COR-L47 (cell line): Measurements from ENCODE around the gene KCNH3.
A peak's percentile ranks its signal among the peaks of the same experiment; 100 is the strongest.
"Not testable (repeated sequence)": the region's sequence is repeated elsewhere in the genome, so short reads cannot be mapped to it uniquely, and the experiment has no call there.

Source experiments
- DNase-seq: peaks from one replicate; lab custom pipeline; 2025; lab: John Stamatoyannopoulos, UW

The KCNH3 gene

DNA sequence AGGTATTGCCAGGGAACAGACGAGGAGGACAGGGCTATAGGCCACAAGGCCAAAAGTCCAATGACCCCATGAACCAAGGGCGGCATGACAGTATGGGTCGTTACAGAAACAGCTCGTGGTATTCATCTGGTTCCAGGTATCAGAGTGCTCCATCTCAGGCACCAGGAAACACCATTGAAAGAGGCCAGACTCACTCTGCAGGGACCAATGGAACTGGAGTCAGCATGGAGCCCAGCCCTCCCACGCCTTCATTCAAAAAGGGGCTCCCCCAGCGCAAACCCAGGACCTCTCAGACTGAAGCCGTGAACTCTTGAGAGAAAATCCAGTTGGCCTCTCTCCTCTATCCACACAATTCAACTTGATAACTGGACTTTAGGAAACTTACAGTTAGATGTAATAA is 12.9 kb upstream of the KCNH3 start:
- DNase-seq: no peak

DNA sequence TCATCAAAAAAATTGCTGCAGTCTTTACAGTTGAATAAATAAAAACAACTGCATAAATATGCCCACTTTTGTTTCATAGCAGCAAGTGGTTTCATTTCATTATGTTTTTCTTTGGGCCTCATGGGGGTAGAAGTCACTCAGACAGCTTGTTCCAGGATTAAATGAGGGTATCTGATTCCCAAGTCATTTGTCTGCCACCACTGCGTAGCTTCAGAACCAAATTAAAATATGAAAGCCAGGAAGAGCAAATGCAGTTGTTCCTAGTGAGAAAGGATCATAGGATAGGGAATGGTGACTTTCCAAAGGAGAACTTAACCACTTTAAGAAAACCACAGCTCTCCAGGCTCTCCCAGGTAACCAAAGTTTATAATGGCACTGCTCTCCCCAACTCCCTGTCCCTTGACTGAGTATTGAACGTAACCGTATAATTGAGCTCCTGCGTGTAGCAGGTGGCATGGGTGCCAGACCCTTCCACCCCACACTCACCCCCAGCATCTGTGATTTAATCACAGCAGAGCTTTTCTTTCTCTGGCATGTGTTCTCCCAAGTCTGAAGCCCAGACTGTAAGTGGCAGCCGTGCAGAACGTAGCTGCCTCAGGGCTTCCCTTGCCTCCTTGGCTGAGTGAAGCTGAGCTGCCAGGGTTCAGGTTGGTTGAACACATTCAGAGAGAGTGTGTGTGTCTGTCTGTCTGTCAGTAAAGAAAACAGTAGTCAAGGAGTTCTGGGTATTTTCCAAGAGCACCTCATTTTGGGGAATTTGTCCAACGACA is 11.3 kb upstream of the KCNH3 start:
- DNase-seq: no peak

DNA sequence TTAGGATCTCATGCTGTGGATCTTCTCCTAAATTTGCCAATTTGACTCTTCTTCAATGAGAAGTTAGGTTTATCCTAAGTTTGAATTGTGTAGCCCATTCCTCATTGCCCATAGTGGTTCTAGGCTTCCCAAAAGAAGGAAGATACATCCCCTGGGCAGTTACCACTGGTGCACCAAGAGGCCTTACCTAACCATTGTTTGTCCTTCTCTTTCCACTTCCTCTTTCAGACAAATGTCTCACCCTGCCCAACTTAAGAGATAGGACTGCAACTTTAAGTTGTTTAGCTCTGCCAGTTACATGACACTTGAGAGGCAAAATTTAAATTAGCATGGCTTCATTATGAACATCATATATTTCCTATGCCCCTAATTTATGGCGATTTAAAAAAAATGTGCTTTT is 9.4 kb upstream of the KCNH3 start:
- DNase-seq: no peak

DNA sequence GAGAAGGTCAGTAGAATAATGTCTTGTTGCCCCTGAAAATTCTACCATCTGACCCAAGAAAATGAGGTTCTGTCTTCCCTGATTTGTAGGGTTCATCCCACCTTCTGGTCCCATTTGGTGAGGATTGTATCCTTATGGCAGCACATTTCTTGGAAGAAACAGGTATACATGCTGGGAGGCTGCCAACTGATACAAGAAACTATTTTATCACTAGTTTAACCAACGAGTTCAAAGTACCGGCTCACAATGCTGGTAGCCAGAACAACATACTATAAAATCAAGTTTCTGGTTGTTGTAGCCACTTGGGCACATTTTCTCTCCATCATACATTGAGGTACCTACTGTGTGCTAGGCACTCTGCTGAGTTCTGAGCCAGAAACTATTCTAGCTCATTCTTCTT is 7.1 kb upstream of the KCNH3 start:
- DNase-seq: no peak

- no peak for DNase-seq
Observed at GRCh38 chr12:49533331-49533730, 5.5 kb upstream of the KCNH3 start.

DNA sequence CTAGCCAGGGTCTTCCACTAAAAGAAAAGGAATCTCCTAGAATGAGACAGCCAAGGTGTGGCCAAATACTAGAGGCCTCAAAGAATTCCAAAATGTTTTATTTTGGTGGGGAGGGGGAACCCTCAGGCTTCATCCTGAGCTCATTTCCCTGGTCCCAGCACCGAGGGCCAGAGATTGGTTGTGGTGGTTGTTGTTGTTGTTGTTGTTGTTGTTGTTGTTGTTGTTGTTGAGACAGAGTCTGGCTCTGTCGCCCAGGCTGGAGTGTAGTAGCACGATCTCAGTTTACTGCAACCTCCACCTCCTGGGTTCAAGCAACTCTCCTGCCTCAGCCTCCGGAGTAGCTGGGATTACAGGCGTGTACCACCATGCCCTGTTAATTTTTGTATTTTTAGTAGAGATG is 4.7 kb upstream of the KCNH3 start:
- DNase-seq: not testable (repeated sequence)

DNA sequence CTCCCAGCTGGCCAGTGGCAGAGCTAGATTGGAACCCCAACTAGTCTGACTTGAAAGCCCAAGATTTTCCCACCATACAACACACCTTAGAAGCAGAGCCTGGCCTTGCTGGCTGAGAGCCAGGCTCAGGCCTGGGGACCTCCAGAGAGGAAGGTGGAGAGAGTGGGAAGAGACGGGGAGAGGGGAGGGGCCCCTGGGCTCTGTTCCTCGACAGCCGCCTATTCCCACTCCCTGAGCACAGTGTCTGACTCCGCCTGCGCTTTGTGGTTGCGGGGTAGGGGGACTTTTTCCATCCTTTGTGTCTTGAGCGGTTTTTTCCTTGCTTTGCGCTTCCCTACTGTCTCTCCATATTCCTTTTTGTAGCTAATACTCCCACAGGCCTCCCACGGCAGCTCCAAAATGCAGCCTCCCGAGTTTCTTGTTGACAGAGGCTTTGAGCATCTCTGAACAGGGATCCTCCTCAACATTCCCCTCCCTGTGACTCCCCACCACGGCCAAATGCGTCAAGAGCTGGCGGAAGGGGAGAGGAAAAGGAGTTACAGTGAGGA is 4.0 kb upstream of the KCNH3 start:
- DNase-seq: no peak

DNA sequence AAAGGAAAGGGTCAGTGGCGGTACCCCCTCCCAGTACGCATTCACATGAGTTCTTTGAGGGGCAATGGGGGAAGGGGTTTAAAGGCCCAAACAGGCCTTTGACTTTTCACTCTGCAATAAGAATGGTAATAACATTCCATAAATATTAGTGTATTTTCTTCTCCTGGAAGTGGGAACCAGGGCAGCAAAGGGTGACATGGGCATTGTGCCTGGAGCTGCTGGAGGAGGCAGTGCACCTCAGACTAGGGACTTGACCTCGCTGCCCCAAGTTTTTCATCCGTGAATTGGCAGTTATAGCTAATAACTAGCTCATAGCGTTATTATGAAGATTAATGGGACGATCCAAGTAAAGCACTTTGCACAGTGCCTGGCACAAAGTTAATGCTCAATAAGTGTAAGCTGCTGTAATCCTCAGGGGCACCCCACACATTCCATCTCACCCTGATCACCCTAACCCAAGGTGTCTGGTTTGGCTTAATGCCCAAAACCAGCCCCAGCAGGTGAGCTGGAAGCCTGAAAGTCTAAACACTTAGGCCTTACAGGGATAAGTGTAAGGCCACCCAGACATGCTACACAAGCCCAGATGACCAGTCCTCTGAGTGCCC is 2.8 kb upstream of the KCNH3 start:
- DNase-seq: no peak

DNA sequence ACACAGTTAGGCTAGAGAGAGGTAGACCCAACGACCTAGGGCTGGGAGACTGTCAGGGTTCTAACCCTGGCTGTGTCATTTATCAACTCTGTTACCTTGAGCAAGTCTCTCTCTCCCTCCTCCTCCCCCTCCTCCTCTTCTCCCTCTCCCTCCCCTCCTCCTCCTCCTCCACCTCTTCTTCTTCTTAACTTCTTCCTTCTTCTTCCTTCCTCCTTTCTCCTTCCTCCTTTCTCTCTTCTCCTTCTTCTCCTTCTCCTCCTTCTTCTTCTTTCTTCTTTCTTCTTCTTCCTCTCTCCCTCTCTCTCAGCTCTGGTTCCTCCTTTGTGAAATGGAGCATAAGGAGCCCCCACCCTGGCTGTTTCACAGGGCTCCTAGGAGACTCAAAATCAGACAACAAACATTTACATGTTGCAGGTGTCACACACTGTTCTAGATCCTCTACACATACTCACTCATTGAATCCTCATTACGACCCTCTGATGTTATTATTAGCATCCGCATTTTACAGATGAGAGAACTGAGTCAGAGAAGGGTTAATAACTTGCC is 2.2 kb upstream of the KCNH3 start:
- no peak for DNase-seq

DNA sequence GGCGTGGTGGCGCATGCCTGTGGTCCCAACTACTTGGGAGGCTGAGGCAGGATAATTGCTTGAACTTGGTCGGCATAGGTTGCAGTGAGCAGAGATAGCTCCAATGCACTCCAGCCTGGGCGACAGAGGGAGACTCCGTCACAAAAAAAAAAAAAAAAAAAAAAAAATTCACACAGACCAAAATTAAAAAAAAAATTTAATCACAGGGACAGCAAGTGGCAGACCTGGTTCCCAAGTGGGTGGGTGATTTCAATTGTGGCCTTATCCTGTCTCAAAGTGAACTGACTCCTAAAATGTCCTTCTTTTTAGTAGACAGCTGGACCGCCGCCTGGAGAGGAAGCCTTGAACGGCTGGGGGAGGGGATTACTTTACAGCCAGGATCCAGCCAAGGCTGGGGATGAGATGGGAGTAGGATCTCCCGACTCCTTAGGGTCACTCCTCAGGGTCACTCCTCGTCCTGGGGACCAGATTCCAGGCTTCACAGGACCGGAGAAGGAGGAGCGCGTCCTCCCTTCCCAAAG is 1.5 kb upstream of the KCNH3 start:
- no peak for DNase-seq

- DNase-seq: peak; percentile 44
Observed at GRCh38 chr12:49537752-49538509, 899 bp upstream of the KCNH3 start.

DNA sequence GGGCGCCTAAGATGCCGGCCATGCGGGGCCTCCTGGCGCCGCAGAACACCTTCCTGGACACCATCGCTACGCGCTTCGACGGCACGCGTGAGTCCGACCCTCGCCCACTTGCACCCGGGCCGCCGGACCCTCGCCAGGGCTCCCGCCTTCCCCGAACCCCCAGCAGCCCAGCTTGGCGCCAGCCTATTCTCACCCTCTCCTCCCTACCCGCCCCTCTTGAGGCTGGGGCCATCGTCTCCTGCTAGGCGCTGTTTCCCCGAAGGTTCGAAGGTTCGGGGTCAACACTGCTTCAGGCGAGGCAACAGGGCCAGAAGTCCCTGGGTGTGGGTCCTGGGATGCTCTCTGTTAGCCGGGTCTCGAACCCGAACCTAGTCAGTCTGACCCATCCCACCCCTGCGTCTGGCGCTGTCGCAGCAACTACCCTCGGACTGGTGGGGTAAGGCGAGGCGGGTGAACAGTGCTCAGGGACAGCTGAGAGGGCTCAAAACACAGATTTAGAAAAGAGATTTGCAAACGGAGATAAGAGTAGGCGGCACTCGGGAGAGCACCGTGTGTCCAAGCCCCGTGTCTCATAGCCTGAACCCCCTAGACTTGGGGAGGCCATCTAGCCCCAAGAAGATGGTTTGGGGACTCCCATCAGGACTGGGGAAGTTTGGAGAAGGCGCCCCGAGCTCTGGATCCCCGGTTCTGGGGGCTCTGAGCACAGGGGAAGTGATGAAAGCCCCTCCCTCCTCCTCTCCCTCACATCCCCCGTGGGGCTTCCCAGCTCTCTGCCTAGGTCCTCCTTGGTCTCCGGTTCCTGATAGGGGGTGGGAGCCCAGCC is 787 bp downstream of the KCNH3 start:
- no peak for DNase-seq

GRCh38 chr12:49540229-49541139 is 1.7 kb downstream of the KCNH3 start:
- DNase-seq: no peak

DNA sequence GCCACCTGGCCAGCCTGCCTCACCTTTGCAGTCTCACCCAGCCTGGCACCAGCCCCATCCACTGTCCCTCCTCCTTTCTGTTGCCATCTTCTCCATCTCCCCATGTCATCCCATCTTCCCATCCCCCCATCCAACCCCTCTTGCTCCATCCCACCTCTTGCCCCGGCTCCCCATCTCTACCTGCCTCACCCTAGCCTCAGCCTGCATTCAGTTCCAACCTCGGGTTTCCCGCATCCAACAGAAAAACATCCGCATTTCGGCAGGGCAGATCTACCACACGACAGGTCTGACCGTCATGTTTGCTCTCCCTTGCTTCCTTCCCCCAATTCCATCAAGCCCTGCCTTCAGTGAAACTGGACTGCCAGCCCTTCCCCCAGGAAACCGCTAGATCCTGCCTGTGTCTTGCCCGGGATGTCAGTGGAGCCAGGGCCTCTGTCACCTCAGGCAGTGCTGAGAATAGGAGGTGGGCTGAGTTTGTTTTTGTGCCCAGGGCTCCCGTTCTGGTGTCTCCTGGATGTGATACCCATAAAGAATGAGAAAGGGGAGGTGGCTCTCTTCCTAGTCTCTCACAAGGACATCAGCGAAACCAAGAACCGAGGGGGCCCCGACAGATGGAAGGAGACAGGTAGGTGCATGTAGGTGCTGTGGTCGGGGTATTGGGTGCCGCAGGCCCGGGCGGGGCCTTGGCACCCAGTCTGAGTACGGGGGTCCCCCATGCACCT is 2.5 kb downstream of the KCNH3 start:
- DNase-seq: no peak

DNA sequence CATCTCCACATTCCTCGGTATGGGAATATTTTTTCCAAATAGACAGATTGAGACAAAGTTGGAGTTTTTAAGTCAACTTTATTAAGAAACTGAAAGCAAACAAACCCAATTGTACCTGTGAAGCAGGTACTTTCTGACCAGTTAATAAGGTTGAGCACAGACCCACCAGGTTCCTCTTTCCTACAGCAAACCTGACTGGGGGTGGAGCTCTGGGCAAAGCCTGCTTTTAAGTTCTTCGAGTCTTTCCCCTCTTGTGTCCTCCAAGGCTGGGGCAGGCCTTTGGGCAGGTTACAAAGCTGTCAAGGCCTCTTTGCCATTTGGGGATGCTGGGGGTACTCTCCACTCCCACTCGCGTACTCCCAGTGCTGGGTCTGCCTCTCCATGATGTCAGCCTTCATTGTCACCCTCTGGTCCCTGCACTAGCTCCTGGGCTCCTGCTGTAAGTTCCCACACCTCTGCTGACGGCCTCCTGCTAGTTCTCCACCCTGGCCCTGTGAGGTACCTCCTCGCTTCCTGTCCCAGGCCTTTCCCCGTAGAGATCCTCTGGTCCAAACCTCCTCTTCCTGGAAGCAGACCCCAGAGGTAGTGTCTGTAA is 3.2 kb downstream of the KCNH3 start:
- no peak for DNase-seq

GRCh38 chr12:49542592-49543160 is 3.8 kb downstream of the KCNH3 start:
- no peak for DNase-seq

DNA sequence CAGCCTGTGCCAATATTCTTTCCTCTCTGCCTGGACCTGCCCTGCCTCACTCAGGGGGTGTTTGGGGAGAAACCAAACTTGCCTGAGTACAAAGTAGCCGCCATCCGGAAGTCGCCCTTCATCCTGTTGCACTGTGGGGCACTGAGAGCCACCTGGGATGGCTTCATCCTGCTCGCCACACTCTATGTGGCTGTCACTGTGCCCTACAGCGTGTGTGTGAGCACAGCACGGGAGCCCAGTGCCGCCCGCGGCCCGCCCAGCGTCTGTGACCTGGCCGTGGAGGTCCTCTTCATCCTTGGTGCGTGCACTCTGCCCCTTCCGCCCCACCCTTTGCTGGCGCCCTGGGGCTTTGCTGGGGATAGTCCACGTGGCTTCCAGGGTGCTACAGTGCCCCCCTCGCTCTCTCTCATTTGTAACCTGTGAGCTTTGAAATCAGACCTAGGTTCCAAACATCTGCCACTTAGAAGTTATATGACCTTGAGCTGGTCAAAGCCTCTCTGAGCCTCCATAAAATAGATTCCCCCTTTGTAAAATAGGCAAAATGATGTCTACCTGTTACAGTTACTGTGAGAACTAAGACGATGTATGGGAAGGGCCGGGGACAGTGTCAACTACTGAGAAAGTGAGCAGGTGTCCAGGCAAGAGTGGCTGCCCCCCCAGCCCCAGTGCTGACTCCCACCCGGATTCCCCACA is 4.5 kb downstream of the KCNH3 start:
- DNase-seq: no peak
